Stimulated activated CD8-positive, alpha-beta memory T cell treated with anti-CD3 and anti-CD28 coated beads, Interleukin-15, amount 100 ng/mL, for 48 hours (primary cell): Measurements from ENCODE around the gene GPR31.
"Not testable (repeated sequence)": the region's sequence is repeated elsewhere in the genome, so short reads cannot be mapped to it uniquely, and the experiment has no call there.

ENCODE experiments used
- DNase-seq, 2 donors: peaks; one replicate each; pipeline ENCODE4 v3.0.0-alpha.2; 2020; ENCODE audit warnings: low read depth in 2 of 2

The GPR31 gene

DNA sequence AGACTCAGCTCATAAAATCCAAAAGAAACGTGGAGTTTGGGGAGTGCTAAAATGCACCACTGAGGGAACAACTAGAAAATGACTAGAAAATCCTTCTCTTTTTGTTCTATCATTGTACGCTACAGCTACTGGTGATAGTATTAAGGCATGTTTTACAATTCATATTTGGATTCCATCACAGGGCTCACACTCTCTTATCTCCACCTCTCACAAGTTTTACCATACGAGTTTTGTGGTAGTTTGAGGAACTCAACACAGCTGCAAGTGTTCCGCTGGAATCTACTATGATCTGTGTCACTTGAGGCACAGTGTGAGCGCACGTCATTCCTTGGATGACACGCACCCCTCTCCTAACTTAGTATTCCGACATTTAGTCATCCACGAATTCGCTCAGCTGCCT, 9.9 kb upstream of the GPR31 start:
- DNase-seq = not testable (repeated sequence)

DNA sequence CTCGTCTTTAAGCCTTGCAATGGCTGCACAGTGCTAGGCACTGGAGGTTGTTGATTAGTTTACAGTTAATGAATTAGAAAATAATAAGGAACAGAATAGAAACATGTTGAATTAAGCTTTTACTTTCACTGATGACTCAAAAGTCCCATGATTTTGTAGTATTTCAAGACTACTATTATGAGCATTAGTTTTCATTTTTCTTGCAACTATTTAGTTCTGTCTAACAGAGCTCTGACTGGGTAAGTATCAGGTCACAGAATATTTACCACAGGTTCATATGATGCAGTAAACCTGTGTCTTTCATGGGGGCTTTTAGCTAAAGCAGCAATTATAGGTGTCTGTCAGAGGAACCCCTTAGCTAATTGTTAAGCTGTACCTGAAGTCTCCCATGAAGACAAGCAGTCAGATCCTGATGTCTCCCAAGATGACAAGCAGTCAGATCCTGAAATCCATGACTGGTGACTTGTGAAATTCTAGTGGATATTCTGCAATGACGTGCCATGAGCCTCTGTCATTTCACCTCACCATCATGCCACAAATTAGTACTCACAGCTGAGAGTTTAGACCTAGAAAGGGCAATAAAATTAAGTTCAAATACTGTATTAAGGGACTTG, 8.2 kb upstream of the GPR31 start:
- DNase-seq = no peak

DNA sequence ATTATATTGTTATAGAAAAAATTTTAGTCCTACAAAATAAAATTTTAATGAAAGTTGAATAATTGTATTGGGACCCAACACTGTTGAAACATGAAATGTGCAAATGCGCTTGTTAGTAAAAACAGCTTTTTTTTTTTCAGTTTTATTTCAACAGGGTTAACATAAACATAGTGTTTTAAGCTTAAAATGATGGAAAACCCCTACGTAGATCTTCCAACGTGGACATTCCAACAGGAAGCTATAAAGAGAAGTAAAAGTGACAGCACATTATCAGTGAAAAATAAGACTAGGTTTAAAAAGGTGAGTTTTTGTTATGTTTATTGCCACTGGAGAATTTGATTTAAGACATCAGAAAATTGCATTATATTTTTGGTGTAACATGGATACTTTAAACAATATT, 6.5 kb upstream of the GPR31 start:
- no peak for DNase-seq

DNA sequence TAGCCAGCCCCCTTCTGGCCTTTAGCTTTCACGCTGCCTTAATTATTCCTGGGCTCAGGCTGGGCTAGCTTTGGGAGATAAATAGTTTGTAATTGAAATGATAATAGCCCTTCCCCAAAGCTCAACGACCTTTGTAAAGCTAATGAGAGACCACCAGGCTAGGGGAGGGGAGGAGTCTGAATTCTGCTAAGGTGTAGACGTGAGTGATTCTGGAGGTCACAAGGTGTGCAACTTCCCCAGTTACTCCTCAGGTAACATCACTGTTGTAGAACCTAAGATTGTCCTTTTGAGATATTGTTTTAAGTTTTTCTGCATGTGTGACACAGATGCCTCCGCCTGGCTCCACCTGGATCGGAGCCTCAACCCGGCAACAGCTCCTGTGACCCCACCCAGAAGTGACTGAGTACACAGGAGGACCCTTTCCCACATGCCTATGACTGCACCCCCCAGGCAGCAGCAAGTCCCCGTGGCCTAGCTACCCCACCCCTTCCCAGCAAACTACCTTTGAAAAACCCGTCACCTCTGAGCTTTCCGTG, 5.8 kb upstream of the GPR31 start:
- no peak for DNase-seq

DNA sequence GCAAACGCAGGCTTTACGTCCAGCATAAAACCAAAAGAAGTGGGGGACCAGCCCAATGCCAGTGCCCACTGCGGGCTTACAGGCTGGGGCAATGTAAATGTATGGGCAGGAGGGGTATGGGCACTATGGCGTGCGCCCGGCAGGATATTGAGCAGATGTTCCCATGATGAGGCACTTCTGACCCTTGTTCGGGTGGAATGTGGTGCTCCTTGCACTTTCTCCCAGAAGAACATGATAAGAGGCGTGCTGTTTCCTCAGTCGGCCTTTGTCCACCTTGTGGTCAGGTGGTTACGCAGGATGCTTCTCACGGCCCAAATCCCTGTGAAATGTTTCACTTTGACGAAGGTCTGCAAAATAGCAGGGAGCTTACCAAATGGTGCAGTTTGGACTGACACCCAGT, 4.8 kb upstream of the GPR31 start:
- no peak for DNase-seq

DNA sequence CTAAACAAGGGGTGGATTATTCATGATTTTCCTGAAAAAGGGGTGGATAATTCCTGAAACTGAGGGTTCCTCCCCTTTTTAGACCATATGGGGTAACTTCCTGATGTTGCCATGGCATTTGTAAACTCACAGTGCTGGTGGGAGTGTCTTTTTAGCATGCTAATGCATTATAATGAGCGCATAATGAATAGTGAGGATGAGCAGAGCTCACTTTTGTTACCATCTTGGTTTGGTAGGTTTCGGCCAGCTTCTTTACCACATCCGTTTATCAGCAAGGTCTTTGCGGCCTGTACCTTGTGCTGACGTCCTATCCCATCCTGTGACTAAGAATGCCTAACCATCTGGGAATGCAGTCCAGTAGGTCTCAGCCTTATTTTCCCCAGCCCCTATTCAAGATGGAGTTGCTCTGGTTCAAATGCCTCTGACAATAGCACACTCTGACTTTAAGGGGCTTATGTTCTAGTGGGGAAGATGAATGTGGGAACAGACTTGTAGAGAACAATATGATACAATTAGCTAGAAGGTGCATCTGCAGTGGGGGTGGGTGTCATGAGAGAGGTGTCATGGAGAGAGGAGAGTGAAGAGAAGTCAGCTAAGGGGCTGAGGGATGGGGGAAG, 4.2 kb upstream of the GPR31 start:
- DNase-seq = no peak

DNA sequence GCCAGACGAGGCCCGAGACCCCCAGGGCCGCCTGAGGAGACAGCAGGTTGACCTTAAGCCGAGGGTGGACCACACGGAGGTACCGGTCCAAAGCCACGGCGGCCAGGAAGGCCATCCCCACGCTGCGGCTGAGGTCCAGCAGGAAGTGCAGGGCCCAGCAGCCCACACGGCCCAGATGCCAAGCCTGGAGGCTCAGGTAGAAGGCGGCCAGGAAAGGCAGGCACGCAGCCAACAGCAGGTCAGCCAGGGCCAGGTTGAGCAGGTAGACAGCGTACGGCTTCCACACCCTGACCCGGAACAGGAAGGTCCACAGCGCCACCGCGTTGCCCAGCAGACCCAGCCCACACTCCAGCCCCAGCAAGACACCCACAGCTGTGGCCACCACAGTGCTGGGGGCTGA, 366 bp downstream of the GPR31 start:
- DNase-seq = no peak

DNA sequence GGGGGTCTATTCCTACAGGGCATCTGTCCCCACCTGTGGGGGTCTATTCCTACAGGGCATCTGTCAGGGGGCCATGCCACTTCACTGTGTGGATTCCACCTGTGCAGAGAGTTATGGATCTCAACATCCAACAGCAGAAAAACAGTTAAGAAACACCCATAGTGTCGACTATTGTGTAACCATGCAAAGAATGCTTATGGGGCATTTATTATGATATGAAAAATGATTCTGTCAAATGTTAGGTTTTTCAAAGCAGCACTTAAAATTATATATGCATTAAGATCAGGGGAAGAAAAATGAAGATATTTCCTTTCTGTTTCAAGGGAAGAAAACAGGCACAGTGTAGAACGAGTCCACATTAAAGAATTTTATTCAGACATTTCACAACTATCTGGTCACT, 2.9 kb downstream of the GPR31 start:
- no peak for DNase-seq

DNA sequence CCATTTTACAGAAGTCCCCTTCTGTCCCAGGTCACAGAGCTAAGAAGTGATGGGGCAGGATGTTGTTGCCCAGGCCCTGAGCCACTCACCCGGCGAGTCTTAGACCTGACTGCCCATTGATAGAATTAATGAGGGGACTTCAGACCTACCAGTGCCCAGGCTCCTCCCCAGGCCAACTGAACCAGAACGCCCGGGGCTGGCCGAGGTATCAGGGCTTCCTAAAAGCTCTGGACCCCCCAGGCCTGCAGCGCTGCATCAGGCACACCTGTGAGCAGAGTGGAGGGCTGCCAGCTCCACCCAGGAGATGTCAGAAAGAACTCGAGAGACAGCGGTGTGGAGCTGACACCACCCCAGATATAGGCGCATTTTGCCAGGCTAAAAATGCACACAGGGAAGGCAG, 3.5 kb downstream of the GPR31 start:
- no peak for DNase-seq

DNA sequence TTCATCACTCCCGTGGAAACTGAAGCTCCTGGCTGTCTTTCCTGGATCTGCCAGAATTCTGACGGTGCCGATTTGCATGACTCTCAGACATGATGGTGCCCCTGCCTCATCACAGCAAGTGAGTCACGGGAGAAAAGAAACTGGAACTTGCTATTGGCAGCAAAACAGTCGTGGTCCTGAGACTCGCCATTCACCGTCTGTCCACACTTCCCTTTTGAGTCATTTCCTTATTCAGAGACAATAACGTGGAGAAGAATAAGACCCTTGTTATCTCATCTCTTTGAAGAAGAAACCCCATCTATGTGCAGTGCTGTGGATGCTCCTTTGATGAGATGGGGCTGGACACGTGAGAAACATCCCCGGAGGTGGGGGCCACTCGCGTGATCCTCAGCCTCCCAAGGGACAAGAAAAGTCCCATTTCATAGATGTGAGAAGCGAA, 4.2 kb downstream of the GPR31 start:
- no peak for DNase-seq

DNA sequence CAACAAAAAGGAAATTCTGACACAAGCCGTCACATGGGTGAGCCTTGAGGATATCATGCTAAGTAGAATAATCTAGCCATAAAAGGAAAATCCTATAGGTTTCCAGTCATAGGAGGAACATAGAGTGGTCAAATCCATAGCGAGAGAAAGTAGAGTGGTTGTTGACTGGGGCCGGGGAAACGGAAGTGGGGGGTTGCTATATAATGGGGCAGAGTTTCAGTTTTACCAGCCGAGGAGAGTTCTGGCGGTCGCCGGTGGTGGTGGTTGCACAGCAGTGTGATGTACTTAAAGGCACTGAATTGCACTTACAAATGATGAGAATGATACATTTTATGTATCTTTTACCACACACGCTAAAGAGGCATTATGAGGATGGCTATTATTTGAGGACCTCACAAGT, 4.9 kb downstream of the GPR31 start:
- DNase-seq = peak in 1 of 2 donors; percentile 13

DNA sequence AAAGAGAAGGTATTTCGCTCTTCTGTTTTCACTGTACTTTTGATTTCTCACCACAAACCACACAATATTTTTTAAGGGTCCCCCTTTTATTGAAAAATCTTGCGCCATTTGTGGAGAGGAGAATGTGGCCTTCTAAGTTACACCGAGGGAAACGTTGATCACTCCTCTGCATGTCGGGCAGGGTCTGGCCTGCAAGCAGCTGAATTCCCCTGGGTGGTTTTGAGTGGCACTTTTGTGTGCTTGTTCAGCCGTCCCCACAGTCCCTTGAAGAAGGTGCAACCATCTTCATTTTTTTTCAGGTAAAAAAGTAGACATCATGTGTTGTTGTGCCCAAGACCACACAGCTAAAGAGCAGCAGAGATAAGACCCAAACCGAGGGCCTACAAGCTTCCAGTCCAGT, 6.1 kb downstream of the GPR31 start:
- DNase-seq = no peak

DNA sequence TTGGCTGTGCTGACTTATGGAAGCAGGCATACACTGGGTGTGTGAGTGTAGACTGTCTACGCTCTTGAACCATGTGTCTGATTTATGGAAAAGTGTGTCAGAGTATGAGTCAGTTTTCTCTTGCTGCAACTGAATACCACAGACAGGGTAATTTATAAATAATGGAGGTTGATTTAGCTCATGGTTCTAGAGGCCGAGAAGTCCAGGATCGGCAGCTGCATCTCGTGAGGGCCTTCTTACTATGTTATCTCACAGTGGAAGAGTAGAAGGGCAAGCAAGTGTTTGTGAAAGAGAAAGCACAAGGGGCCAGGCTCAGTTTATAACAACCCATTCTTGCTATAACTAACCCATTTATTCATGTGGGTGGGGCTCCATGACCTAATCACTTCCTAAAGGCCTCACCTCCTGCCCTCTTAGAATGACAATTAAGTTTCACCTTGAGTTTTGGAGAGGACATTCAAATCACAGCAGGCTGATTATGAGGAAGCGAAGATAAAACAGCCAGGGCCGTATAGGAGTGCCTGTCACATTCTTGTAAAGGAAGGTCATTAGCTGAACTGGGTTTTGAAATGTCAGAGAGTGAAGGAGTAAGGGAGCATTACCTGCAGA, 6.7 kb downstream of the GPR31 start:
- DNase-seq = peak in 1 of 2 donors; percentile 9

DNA sequence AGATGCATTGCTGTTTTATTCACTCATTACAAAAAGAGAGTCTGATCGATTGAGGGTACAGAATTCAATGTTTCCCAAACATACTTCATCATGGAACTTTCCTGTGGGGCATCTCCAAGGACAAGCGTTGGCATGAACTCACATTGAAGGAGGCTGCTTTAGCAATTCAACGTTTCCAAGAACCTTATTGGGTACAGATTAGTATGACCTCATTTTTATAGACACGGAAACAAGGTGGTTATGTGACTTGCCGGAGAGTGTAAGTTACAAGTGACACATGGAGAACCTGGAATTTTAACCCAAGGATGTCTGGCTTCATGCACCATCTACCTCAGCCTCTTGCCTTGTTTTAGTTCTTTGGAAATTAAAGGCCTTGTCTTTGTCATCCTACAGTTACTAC, 8.8 kb downstream of the GPR31 start:
- no peak for DNase-seq

DNA sequence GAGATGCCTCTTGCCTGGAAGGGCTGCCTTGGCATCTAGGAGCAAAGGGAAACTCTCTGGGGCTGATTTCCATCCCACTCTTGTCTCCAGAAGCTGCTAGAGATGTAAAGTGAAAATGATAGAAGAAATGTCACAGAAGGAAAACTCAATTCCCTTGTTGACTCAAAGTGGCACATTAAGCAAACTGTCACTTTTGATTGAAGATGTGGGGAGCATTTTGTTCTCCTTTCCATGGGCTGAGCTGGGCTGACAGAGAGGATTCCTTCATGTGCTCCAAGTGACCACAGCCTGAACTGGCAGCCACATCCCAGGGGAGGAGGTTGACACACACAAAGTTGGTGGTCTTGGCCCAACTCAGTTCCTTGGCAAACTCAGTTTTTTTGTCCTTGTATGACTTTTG, 9.8 kb downstream of the GPR31 start:
- DNase-seq = no peak

DNA sequence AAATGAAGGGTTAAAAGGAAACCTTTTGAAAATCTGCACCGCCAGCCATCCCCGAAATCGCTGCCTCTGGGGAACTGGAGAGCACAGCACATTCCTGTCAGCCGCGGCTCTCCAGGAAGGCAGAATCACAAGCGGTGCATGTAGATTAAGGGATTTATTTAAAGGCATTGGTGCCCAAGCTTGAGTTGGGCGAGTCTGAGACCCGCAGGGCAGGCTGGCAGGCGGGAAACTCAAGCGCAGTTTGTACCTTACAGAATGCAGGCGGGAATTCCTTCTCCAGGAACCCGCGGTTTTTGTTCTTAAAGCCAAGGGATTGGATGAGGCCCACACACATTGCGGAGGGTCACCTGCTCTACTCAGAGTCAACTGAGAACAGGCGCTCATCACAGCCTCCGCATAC, 10.8 kb downstream of the GPR31 start:
- DNase-seq = no peak

DNA sequence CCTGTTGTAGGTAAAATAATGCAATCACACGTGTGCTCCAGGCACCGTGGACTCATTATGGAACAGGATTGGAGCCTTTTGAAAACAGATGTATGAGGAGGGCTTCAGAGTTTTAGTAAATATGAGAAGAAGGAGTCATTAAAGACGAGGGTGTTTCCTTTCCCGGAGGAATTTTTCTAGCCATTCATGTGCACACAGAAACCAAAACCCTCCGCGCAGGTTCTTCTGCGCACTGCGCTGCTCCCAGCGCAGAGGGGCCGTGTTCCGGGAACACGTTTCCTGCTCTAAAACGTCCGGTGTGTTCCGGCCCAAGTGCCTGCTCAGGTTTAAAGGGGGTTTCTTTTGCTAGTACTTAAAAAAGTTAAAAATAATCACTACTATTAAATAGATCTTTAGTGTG, 11.6 kb downstream of the GPR31 start:
- DNase-seq = no peak

DNA sequence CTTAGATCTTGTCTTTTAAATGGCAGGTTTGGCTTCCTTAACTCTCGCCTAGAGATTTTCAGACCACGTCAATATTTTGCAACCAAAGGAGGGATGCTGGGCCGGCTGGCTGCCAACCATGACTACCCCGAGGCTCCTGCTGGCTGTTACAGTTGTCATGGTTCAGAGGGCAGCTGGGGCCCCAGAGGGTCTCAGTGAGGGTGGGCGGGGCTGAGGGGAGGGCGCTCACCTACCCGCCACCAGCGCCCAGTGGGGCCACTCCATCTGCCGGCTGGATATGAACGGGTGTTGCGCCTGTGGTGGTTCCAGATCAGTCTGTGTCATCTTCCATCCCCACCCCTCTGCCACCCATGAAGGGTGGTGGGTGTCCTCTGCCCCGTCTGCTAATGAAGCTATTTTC, 12.3 kb downstream of the GPR31 start:
- DNase-seq = no peak

DNA sequence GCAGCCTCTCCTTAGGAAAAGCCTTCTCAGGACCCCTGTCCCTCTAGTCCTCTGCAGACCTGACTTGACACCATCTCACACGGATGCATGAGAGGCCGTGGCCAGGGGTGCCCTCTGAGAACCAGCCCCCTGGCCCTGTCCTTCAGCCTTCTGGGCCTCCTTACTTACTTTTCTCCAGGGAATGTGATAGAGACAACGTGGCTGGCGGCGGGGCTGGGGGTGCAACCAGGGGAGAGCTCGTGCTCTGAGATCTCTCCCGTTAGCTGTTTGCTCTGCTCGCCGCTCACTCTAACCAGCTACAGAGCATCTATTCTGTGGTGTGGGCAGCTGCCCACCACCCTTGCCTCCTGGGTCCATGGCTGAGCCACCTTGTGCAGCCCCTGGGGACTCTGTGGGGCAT, 14.7 kb downstream of the GPR31 start:
- DNase-seq = no peak

DNA sequence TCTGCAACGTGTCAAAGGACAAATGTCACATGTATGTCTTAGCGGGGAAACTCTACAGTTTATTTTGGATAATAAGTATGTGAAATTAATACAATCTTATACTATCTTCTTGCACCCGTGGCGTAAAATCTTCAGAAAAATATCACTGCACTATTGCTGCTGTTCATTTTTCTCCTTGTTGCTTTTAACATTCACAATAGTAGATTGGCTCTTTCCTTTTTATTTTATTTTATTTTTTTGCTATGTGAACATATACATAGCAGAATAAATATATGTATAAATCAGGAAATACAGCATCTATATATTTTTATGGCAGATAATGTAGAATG, 15.4 kb downstream of the GPR31 start:
- no peak for DNase-seq

DNA sequence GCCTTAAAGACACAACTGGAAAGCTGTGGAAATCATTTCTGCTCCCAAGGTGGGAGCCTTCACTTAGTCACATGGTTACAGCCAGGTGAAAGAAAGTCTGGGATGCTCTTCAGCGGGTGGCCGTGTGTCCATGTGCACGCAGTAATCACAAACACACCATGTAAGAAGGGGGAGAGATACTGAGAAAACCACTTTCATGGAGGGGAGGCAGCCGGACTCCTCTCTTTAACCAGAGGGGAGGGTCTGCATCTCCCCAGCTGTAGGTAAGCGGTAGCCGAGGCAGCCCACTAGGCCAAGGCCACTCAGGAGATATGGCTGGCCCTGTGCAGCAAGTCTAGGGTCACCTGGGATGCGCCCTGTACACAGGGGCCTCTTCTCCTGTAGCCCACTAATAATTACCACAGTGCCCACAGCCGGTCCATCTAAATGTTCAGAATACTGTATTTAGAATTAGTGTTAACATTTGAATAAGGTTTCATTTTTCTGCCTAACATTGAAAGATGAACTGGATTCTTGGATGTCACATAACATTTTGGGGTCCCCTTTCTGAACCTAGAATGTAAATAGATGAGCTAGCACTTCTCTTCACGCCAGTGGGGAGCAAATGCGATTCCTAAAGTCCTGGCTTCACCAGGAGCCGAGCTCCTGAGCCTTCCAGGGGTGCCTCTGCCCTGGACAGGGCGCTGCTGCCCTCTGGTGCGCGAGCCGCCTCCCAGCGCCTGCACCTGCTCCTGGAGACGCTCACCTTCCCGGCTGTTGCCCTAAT, 15.9 kb downstream of the GPR31 start:
- DNase-seq = no peak

DNA sequence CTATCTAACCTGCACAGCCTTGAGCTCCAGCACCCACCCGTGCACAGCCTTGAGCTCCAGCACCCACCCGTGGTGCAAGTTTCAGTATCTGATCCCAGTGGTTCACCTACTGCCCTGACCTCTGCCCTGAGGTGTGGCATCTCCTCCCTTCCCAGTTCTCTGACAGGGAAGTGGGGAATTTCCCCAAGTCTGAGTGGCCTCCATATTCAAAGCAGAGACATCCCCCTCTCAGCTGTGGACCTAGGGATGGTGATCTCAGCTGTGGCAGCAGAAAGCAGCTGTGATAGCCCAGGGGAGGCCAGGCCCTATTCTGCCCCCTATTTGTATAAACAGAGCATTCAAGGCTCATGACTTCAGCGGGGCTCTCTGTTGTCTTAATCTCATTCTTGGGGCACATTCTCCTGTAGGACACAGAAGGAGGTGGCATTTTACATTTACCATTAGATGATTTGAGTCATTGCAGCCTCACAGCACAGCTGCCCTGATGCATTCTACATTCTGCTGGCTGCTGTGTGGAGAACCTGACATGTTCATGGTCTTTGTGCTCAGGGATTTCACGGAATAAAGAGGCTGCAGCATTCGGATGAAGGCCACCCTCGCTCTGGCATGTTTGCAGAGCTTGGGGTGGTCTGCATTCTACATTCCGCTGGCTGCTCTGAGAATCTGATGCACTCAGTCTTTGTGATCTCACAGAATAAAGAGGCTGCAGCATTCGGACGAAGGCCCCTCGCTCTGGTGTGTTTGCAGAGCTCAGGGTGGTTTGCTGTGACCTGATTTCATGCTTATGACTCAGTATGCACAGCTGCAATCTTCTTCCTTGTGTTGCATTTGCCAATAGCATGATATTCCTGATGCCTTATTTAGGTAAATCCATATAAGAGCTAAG, 16.9 kb downstream of the GPR31 start:
- DNase-seq = no peak
